A549 (cell line): ENCODE measurements around the gene RELT. TPM values are rescaled to one million over a fixed set of nuclear protein-coding genes. Genes with fewer than 3 reads are reported as not detected.

ENCODE experiments used
- ATAC-seq, 2 experiments: fragments of 200-7000 bp in 1 of 2; fragments of >200 bp in 1 of 2; cut with Nextera tagmentation in 1 of 2; cut with Tn5 transposase in 1 of 2; 3 replicates each; pipeline versions ENCODE4 v1.8.0 to v1.9.1; 2018 to 2020; ENCODE audit warnings: mild to moderate bottlenecking in 1 of 2, moderate library complexity in 1 of 2
- CTCF ChIA-PET: fragments of 300-600 bp; sonication (Branson Sonifier 250); formaldehyde crosslinking; extraction: SDS; loops from one replicate; lab custom pipeline; 2021; ENCODE audit warnings: antibody characterized with exemption, inconsistent platforms; lab: Yijun Ruan, JAX
- POLR2A ChIA-PET: fragments of 350-600 bp; formaldehyde crosslinking; extraction: SDS; loops from one replicate; lab custom pipeline; 2021; ENCODE audit warnings: antibody characterized with exemption, inconsistent platforms; lab: Yijun Ruan, JAX
- DNase-seq, 2 experiments: peaks; one replicate each; pipeline versions ENCODE4 v3.0.0 to v3.0.0-alpha.2; 2011 to 2016; ENCODE audit warnings: low read depth in 1 of 2, low spot score in 1 of 2
- FAIRE-seq: peaks from 2 replicates; lab custom pipeline; 2011; peaks lifted over from hg19 to GRCh38; lab: Jason Lieb, UNC
- H3K27ac ChIP-seq, 2 experiments: fragments of >200 bp; sonication (Bioruptor Twin); formaldehyde crosslinking; 3 replicates each; pipeline ENCODE4 v1.5.1; 2016 to 2017
- H3K4me1 ChIP-seq: fragments of >200 bp; sonication (Bioruptor Twin); formaldehyde crosslinking; 3 replicates; pipeline ENCODE4 v1.6.1; 2016
- H3K4me2 ChIP-seq: fragments of >200 bp; sonication (Bioruptor Twin); formaldehyde crosslinking; 3 replicates; pipeline ENCODE4 v1.6.1; 2016
- H3K4me3 ChIP-seq: fragments of >200 bp; sonication (Bioruptor Twin); formaldehyde crosslinking; 3 replicates; pipeline ENCODE4 v1.5.1; 2016
- H3K9me3 ChIP-seq: fragments of >200 bp; sonication (Bioruptor Twin); formaldehyde crosslinking; 3 replicates; pipeline ENCODE4 v1.6.1; 2016
- BHLHE40 ChIP-seq: IDR thresholded peaks from 2 replicates; pipeline ENCODE4 v1.6.1; 2012; ENCODE audit warnings: low read depth, low read length, inconsistent platforms
- CHD2 ChIP-seq: fragments of 150-350 bp; IDR thresholded peaks from 2 replicates; pipeline ENCODE4 v1.6.1; 2014; ENCODE audit warnings: low read length; ENCODE audit not compliant: partially characterized antibody
- CTCF ChIP-seq: fragments of >200 bp; sonication (Bioruptor Twin); formaldehyde crosslinking; IDR thresholded peaks from 3 replicates; pipeline ENCODE4 v1.5.1; 2016
- GATA3 ChIP-seq: IDR thresholded peaks from 2 replicates; pipeline ENCODE4 v1.6.1; 2012; ENCODE audit warnings: borderline replicate concordance
- JUN ChIP-seq, 2 experiments: fragments of >200 bp; sonication (Bioruptor Twin); formaldehyde crosslinking; IDR thresholded peaks; 2 replicates in 1 of 2; 3 replicates in 1 of 2; pipeline ENCODE4 v1.6.1; 2016 to 2017
- MAZ ChIP-seq: fragments of 150-350 bp; IDR thresholded peaks from 2 replicates; pipeline ENCODE4 v1.6.1; 2014; ENCODE audit warnings: antibody characterized with exemption, low read depth, low read length, borderline replicate concordance
- NPAS2 ChIP-seq: fragments of 250-450 bp; sonication (Bioruptor Pico); IDR thresholded peaks from 2 replicates; pipeline ENCODE4 v1.8.0; 2022; ENCODE audit warnings: mild to moderate bottlenecking, moderate library complexity, borderline replicate concordance
- NR3C1 ChIP-seq: fragments of >200 bp; sonication (Bioruptor Twin); formaldehyde crosslinking; IDR thresholded peaks from 3 replicates; pipeline ENCODE4 v1.6.1; 2017
- POLR2AphosphoS2 ChIP-seq: conservative IDR thresholded peaks from 2 replicates; pipeline ENCODE4 v1.6.1; 2012; ENCODE audit warnings: low read length, improper control_type of control experiment, inconsistent platforms
- RARB ChIP-seq: fragments of 250-450 bp; sonication (Bioruptor Pico); IDR thresholded peaks from 2 replicates; pipeline ENCODE4 v1.8.0; 2021; ENCODE audit warnings: mild to moderate bottlenecking, moderate library complexity
- RCOR1 ChIP-seq: fragments of 150-350 bp; IDR thresholded peaks from 2 replicates; pipeline ENCODE4 v1.6.1; 2014; ENCODE audit warnings: antibody characterized with exemption, low read length, low read depth
- REST ChIP-seq: fragments of 200-600 bp; sonication (generic); IDR thresholded peaks from 2 replicates; pipeline ENCODE4 v1.6.1; 2016; ENCODE audit warnings: antibody characterized with exemption, mild to moderate bottlenecking, moderate library complexity
- TFCP2L1 ChIP-seq: fragments of 250-450 bp; sonication (Bioruptor Pico); IDR thresholded peaks from 2 replicates; pipeline ENCODE4 v1.5.0; 2021; ENCODE audit warnings: mild to moderate bottlenecking
- TP53 ChIP-seq: fragments of 250-450 bp; sonication (Bioruptor Pico); IDR thresholded peaks from 2 replicates; pipeline ENCODE4 v1.5.0; 2021; ENCODE audit warnings: mild to moderate bottlenecking, moderate library complexity
- USF2 ChIP-seq: fragments of 450-650 bp; IDR thresholded peaks from 2 replicates; pipeline ENCODE4 v1.6.1; 2014; ENCODE audit warnings: antibody characterized with exemption
- WGBS: methylation state at CpG from one replicate; pipeline ENCODE4 v1.1.6; 2017; ENCODE audit errors: missing lambda C conversion rate; 5-methylcytosine and 5-hydroxymethylcytosine counted together
- polyA plus RNA-seq, 4 experiments: library from polyadenylated mRNA; depleted of rRNA in 3 of 4; stranded (reverse); fragments of >200 nt; fragmentation: RNase III in 1 of 4; extraction: RNeasy Plus Mini Kit Qiagen cat#74134 plus additional on column Dnase treatment in 1 of 4; gene quantifications; 2 replicates in 3 of 4; 3 replicates in 1 of 4; pipeline ENCODE4 v1.2.3, GENCODE V29; 2011 to 2017

The RELT gene
- polyA plus RNA-seq, 2 of the 4 experiments (the other 2 are of a cell fraction), result 2.9 to 5.2 TPM

- TF ChIP-seq RARB (CRISPR knock-in tag) (no peak), GATA3 (no peak), POLR2AphosphoS2 (no peak), REST (no peak)
- TF ChIP-seq, all 56 proteins: peak for 0
- FAIRE-seq (no peak), ATAC-seq (no peak), DNase-seq (no peak)
- POLR2A ChIA-PET, result no interaction called here
- no peak overlapping the region for H3K4me3 ChIP-seq
- H3K9me3 ChIP-seq, result no peaks in the 10 kb centered on the region
- CTCF ChIA-PET, result interaction anchor here (0.6 to 39.3 kb wide), 10 partner anchors 9 to 310 kb away, joined by 3 to 667 read pairs (median 6); partner anchors contain the start of gene RELT
- H3K4me2 ChIP-seq, result no peak overlapping the region
- H3K4me1 ChIP-seq, result no peaks in the 10 kb centered on the region
- WGBS, result 93% methylated on average over 23 of the region's 24 CpGs
- H3K27ac ChIP-seq, result no peak overlapping the region
These were observed 10.6 kb upstream of the RELT start for GRCh38 chr11:73365352-73366264.

GRCh38 chr11:73366265-73366610, 10.0 kb upstream of the RELT start:
- 98% methylated on average over 4 of the region's 4 CpGs for WGBS

GRCh38 chr11:73366953-73367352, 9.2 kb upstream of the RELT start:
- H3K4me2 ChIP-seq, result no peak overlapping the region
- 86% methylated on average over 6 of the region's 6 CpGs for WGBS
- no peaks in the 10 kb centered on the region for H3K9me3 ChIP-seq
- no peak for ATAC-seq
- DNase-seq, result no peak
- no peaks in the 10 kb centered on the region for H3K4me1 ChIP-seq
- ChIA-PET POLR2A (no interaction called here), CTCF (interaction anchor here (0.6 to 39.3 kb wide), 5 partner anchors 16 to 715 kb away, joined by 3 to 667 read pairs (median 3); no protein-coding TSS in a partner anchor)
- no peak overlapping the region for H3K27ac ChIP-seq
- TF ChIP-seq CHD2, result no peak
- TF ChIP-seq BHLHE40, result no peak
- no peak for TF ChIP-seq NPAS2 (CRISPR knock-in tag)
- no peak for TF ChIP-seq USF2
- no peak for TF ChIP-seq CTCF
- no peak for TF ChIP-seq MAZ
- FAIRE-seq, result no peak
- H3K4me3 ChIP-seq, result no peak overlapping the region

More at GRCh38 chr11:73366265-73366610, 10.0 kb upstream of the RELT start:
- H3K4me1 ChIP-seq, result no peaks in the 10 kb centered on the region
- DNase-seq, result no peak
- FAIRE-seq, result no peak
- H3K27ac ChIP-seq, result no peak overlapping the region
- ChIA-PET POLR2A (no interaction called here), CTCF (interaction anchor here (0.9 to 39.3 kb wide), 6 partner anchors 10 to 295 kb away, joined by 3 to 667 read pairs (median 70); partner anchors contain the start of gene RELT)
- ATAC-seq, result no peak
- H3K4me3 ChIP-seq, result no peak overlapping the region
- H3K4me2 ChIP-seq, result no peak overlapping the region
- TF ChIP-seq REST, result no peak
- no peak for TF ChIP-seq TP53 (CRISPR knock-in tag)
- TF ChIP-seq RCOR1, result no peak
- TF ChIP-seq TFCP2L1 (CRISPR knock-in tag), result no peak
- no peak for TF ChIP-seq NPAS2 (CRISPR knock-in tag)
- TF ChIP-seq JUN (IDR thresholded peaks at IDR 0.05), result no peak
- no peak for TF ChIP-seq RARB (CRISPR knock-in tag)
- no peak for TF ChIP-seq NR3C1
- no peaks in the 10 kb centered on the region for H3K9me3 ChIP-seq
